Cardiac fibroblast (primary cell): ENCODE results near the gene SLC44A3.
"Not testable (repeated sequence)": the region's sequence is repeated elsewhere in the genome, so short reads cannot be mapped to it uniquely, and the experiment has no call there.

Experiments used
- DNase-seq, 2 donors: peaks; one replicate each; pipeline versions ENCODE4 v3.0.0 to v3.0.0-alpha.2; 2010; ENCODE audit warnings: low read depth in 2 of 2
- H3K4me3 ChIP-seq, 2 donors: replicated peaks in 1 of 2; 1 replicate in 1 of 2; 2 replicates in 1 of 2; pipeline ENCODE4 v1.5.1; 2011; ENCODE audit warnings: low read depth in 2 of 2, low read length in 2 of 2, mild to moderate bottlenecking in 2 of 2, moderate library complexity in 1 of 2
- TF ChIP-seq, protein P1 (sequence below): IDR thresholded peaks from one replicate; pipeline ENCODE4 v1.5.1; 2011; ENCODE audit warnings: low read depth, mild to moderate bottlenecking, low read length, inconsistent platforms

Gene SLC44A3

DNA sequence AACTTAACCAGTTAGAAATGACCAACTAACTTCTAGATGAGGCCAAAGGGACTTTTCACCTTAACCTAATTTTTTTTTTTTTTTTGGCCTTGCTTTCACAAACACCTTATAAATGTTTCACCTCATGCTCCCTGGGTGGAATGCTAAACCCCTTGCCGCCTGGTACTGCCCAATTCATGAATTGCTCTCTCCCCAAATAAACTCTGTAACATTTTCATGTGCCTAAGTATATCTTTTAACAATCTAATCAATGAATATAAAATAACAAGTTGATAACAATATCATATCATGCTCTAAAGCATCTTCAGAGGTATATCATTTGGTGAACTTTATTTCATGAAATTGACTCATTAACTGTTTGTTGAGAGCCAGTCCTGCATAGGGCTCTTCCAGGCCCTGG lies 117.7 kb downstream of the SLC44A3 start:
- H3K4me3 ChIP-seq = no peak overlapping the region
- TF ChIP-seq, protein P1, sequence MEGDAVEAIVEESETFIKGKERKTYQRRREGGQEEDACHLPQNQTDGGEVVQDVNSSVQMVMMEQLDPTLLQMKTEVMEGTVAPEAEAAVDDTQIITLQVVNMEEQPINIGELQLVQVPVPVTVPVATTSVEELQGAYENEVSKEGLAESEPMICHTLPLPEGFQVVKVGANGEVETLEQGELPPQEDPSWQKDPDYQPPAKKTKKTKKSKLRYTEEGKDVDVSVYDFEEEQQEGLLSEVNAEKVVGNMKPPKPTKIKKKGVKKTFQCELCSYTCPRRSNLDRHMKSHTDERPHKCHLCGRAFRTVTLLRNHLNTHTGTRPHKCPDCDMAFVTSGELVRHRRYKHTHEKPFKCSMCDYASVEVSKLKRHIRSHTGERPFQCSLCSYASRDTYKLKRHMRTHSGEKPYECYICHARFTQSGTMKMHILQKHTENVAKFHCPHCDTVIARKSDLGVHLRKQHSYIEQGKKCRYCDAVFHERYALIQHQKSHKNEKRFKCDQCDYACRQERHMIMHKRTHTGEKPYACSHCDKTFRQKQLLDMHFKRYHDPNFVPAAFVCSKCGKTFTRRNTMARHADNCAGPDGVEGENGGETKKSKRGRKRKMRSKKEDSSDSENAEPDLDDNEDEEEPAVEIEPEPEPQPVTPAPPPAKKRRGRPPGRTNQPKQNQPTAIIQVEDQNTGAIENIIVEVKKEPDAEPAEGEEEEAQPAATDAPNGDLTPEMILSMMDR = no peak
- DNase-seq = no peak

DNA sequence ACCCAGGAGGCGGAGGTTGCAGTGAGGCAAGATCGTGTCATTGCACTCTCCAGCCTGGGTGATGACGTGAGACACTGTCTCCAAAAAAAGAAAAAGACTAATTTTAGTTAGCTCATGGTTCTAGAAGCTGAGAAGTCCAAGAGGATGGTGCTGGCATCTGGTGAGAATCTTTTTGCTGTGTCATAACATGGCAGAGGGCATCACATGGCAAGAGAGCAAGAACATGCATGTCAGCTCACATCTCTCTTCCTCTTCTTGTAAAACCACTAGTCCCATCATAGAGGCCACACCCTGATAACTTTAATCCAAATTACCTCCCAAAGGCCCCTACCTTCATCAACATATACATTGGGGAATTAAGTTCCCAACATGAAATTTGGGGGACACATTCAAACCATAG lies 120.6 kb downstream of the SLC44A3 start:
- DNase-seq = no peak
- H3K4me3 ChIP-seq = no peak overlapping the region
- TF ChIP-seq, protein P1 = no peak

DNA sequence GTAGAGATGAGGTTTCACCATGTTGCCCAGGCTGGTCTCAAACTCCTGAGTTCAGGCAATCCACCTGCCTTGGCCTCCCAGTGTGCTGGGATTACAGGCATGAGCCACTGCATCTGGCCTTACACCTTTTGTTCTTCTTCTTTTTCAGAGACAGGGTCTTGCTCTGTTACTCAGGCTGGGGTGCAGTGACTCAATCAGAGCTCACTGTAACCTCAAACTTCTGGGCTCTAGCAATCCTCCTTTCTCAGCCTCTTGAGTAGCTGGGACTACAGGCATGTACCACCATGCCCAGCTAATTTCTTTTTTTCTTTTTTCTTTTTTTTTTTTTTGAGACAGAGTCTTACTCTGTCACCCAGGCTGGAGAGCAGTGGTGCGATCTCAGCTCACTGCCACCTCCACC lies 121.3 kb downstream of the SLC44A3 start:
- H3K4me3 ChIP-seq, DNase-seq: not testable (repeated sequence)

DNA sequence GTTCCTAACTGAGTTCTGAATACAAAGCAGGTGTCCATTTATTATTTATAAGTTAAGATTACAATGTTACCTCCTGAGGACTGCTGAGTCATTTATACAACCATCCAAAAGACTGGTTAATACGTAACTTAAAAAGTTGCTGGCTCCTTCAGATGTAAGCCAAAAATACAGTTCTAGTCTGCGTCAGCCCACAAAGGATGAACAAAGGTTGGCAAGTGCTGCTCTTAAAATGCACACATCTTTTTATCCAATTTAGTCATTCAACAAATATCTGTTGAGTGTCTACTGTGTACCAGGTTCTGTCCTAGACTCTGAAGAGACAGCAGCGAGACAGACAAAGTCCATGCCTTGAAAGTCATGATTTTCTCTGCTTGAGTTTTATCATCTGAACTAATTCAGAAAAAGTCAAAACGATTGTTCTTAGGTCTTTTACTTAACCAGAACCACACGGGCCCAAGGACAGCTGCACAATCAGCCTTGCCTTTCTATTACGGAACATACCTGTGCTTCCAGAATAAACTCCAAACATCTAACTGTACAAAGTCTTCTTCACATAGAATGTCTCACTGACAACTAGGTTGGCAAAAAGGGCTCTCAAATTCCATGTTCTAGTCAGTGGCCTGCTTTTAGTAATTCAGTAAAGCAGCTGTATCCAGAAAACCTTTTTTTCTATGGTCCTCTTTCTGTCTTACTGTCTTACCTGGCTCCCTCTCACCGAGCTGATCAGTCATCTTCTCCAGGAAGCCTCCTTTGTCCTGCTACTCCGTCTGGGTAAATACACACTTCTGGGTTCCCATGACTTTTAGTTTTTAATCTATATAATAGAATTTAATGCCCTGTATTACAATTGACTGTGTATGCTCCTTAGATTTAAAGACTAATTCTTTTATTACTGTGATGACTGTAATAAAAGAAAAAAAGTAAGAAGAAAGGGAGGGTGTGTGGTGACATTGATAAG lies 122.3 kb downstream of the SLC44A3 start:
- TF ChIP-seq, protein P1 = no peak
- no peak overlapping the region for H3K4me3 ChIP-seq
- no peak for DNase-seq
